Osteocyte (in vitro differentiated cells): Measurements from ENCODE around the gene CLCN3. TPM values are rescaled to one million over a fixed set of nuclear protein-coding genes. Genes with fewer than 3 reads are reported as not detected.
A peak's percentile ranks its signal among the peaks of the same experiment; 100 is the strongest.

Source experiments
- DNase-seq: peaks from one replicate; pipeline ENCODE4 v3.0.0; 2021; ENCODE audit warnings: mixed read lengths; ENCODE audit not compliant: unreplicated experiment; ENCODE audit errors: extremely low spot score
- H3K27ac Mint-ChIP-seq: one replicate; pipeline ENCODE4 v1.8.0; 2021; ENCODE audit warnings: mild to moderate bottlenecking, mixed read lengths; ENCODE audit not compliant: unreplicated experiment
- H3K27me3 Mint-ChIP-seq: one replicate; pipeline ENCODE4 v1.8.0; 2021; ENCODE audit warnings: mixed read lengths; ENCODE audit not compliant: unreplicated experiment
- H3K36me3 Mint-ChIP-seq: one replicate; pipeline ENCODE4 v1.8.0; 2021; ENCODE audit warnings: mixed read lengths; ENCODE audit not compliant: unreplicated experiment
- H3K4me1 Mint-ChIP-seq: one replicate; pipeline ENCODE4 v1.8.0; 2021; ENCODE audit warnings: mixed read lengths; ENCODE audit not compliant: unreplicated experiment
- H3K4me3 Mint-ChIP-seq: one replicate; pipeline ENCODE4 v1.8.0; 2021; ENCODE audit warnings: mild to moderate bottlenecking, moderate library complexity, mixed read lengths; ENCODE audit not compliant: unreplicated experiment
- H3K9me3 Mint-ChIP-seq: one replicate; pipeline ENCODE4 v1.8.0; 2021; ENCODE audit warnings: mixed read lengths; ENCODE audit not compliant: unreplicated experiment
- total RNA-seq: library from RNA; stranded (reverse); gene quantifications from 2 replicates; pipeline ENCODE4 v1.2.1, GENCODE V29; 2021
- TF ChIP-seq, protein P1 (sequence below): fragments of 200-600 bp; sonication (generic); IDR thresholded peaks from 2 replicates; pipeline ENCODE4 v1.5.0; 2021; ENCODE audit warnings: antibody characterized with exemption, mild to moderate bottlenecking, moderate library complexity

Gene CLCN3
- total RNA-seq, 1 donor from 2014 or later = 38.0 TPM

DNA sequence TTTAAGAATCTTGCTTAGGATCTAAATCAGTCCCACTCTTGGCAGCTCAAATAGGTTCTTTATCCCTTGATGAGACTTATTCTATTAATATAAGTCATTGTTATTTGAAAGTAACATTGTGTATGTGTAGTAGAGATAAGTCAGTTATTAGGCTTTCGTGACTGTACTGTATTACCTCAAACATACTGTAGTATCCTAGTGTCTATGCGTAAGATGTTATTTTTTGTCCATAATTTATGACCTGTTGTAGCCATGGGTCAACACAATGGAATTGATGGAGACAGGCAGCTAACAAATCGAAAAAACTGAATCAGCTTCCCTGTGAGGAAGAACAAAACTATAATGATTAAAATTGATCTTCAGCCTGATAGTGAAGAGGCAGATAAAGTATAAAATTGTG lies 41.8 kb downstream of the CLCN3 start:
- Mint-ChIP-seq H3K4me3 (no peak overlapping the region), H3K4me1 (peaks cover 31% of the 10 kb centered on the region), H3K27me3 (no peaks in the 10 kb centered on the region), H3K36me3 (peaks cover 4% of the 10 kb centered on the region), H3K9me3 (no peaks in the 10 kb centered on the region), H3K27ac (no peak overlapping the region)
- no peak for DNase-seq
- TF ChIP-seq, protein P1, sequence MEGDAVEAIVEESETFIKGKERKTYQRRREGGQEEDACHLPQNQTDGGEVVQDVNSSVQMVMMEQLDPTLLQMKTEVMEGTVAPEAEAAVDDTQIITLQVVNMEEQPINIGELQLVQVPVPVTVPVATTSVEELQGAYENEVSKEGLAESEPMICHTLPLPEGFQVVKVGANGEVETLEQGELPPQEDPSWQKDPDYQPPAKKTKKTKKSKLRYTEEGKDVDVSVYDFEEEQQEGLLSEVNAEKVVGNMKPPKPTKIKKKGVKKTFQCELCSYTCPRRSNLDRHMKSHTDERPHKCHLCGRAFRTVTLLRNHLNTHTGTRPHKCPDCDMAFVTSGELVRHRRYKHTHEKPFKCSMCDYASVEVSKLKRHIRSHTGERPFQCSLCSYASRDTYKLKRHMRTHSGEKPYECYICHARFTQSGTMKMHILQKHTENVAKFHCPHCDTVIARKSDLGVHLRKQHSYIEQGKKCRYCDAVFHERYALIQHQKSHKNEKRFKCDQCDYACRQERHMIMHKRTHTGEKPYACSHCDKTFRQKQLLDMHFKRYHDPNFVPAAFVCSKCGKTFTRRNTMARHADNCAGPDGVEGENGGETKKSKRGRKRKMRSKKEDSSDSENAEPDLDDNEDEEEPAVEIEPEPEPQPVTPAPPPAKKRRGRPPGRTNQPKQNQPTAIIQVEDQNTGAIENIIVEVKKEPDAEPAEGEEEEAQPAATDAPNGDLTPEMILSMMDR = no peak

DNA sequence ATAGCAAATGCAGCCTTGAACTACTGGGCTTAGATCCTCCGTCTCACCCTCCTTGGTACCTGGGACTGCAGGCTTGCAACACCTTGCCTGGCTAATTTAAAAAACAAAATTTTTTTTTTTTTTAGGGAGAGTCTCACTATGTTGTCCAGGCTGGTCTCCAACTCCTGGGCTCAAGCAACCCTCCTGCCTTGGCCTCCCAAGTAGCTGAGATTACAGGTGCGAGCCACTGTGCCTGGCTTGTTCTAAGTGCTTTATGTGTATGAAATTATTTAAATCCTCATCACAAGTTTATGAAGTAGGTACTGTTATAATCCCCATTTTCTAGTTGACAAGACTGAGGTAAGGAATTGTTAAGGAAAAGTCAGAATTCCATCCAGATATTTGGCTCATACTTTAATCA lies 43.0 kb downstream of the CLCN3 start:
- H3K27me3 Mint-ChIP-seq = no peaks in the 10 kb centered on the region
- H3K9me3 Mint-ChIP-seq = no peaks in the 10 kb centered on the region
- H3K4me3 Mint-ChIP-seq = no peak overlapping the region
- peaks cover 31% of the 10 kb centered on the region for H3K4me1 Mint-ChIP-seq
- no peak for DNase-seq
- peaks cover 4% of the 10 kb centered on the region for H3K36me3 Mint-ChIP-seq
- TF ChIP-seq, protein P1 = no peak
- no peak overlapping the region for H3K27ac Mint-ChIP-seq

DNA sequence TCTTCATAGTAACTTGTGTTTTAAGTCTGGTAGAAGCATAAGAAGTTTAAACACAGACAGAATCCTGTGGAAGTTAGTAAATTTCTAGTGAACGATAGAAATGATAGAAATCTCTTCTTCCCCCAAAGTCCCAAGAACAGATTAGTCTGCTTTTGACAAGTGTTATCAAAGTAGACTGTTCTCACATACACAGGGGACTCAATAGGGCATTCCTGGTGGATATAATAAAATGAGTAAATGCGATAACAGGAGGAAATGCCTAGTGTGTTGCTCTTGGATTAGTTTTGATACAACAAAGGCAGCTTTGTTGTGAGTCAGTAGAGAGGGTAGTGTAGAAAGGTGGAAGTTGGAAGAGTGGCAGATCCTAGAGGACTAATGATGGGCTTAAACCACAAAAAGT lies 43.5 kb downstream of the CLCN3 start:
- Mint-ChIP-seq H3K9me3 (no peaks in the 10 kb centered on the region), H3K36me3 (peaks cover 4% of the 10 kb centered on the region), H3K27ac (peak overlapping the region; percentile 5), H3K4me3 (no peak overlapping the region), H3K27me3 (no peaks in the 10 kb centered on the region), H3K4me1 (peaks cover 30% of the 10 kb centered on the region)
- no peak for DNase-seq
- TF ChIP-seq, protein P1 = no peak

DNA sequence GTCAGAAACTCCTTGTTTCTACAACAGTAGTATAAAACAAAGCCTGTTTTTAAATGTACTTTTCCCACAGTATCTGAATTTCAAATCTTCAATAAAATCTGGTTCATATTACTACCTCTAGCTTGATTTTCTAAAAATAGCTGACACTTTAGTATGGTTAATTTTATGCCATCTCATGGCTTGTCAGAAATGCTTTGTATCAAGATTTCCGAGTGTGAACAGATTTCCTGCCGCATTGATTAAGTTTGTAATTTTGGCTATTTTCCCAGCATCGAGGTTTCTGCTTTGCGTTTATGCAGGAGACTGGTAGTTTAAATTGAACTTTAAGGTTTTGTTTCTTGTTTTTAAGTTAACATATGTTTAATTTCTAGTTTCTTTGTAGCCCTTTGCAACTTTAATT lies 44.2 kb downstream of the CLCN3 start:
- Mint-ChIP-seq H3K27me3 (no peaks in the 10 kb centered on the region), H3K36me3 (peaks cover 5% of the 10 kb centered on the region), H3K27ac (no peak overlapping the region)

DNA sequence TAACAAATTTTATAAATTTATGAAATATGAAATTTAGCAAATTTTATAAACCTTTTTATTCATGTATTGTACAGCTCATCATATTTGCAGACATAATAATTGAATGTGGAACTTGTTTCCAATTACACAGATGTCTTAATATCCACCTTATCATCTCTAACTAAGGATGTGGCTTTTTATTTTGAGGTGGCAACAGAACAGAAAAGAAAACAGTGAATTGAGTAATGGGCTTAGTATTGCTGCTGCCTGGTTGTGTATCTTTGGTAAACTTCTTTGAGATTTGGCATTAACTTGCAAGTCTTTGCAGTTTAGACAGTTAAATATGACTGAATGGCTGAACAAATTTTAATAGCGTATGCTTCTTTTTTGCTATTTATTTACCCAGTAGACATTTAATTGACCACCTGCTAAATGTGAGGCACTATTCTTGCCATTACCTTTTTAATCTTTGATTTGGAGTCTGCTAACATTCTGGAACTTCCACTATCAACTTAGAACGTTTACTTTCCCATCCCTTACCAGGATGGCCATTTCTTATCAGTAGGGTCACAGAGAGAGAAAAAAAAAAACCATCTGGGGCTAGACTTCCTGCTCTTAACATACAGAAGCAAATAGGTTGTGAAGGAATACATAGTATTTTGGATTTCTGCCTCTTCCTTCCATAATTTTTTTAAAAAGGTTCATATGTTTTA lies 44.8 kb downstream of the CLCN3 start:
- no peak for DNase-seq
- Mint-ChIP-seq H3K36me3 (peaks cover 5% of the 10 kb centered on the region), H3K4me3 (no peak overlapping the region), H3K9me3 (no peaks in the 10 kb centered on the region), H3K4me1 (peaks cover 22% of the 10 kb centered on the region), H3K27ac (no peak overlapping the region), H3K27me3 (no peaks in the 10 kb centered on the region)
- TF ChIP-seq, protein P1 = no peak

More for the DNA sequence above, 44.2 kb downstream of the CLCN3 start:
- DNase-seq = no peak
- H3K4me3 Mint-ChIP-seq = no peak overlapping the region
- peaks cover 24% of the 10 kb centered on the region for H3K4me1 Mint-ChIP-seq
- TF ChIP-seq, protein P1 = no peak
- H3K9me3 Mint-ChIP-seq = no peaks in the 10 kb centered on the region
